Brain microvascular endothelial cell (primary cell): Measurements from ENCODE around the gene WDR90.

Source experiments
- DNase-seq: peaks from one replicate; pipeline ENCODE4 v3.0.0-alpha.2; 2020
- H3K27ac ChIP-seq: fragments of 250-450 bp; sonication (Bioruptor Pico); 2 replicates; pipeline ENCODE4 v1.5.1; 2020; ENCODE audit warnings: mild to moderate bottlenecking, moderate library complexity
- H3K27me3 ChIP-seq: fragments of 250-450 bp; sonication (Bioruptor Pico); replicated peaks from 2 replicates; pipeline ENCODE4 v1.5.1; 2020; ENCODE audit warnings: mild to moderate bottlenecking
- H3K36me3 ChIP-seq: fragments of 250-450 bp; sonication (Bioruptor Pico); replicated peaks from 2 replicates; pipeline ENCODE4 v1.5.1; 2020; ENCODE audit warnings: mild to moderate bottlenecking
- H3K4me3 ChIP-seq: 2 replicates; pipeline ENCODE4 v1.5.1; 2011; ENCODE audit warnings: low read depth, mild to moderate bottlenecking, control low read depth, low read length, moderate library complexity
- in situ Hi-C: cut with HindIII; loops from 2 replicates; pipeline ENCODE4 v1.10.0; 2017; ENCODE audit warnings: low sequenced_read_pairs, low pct_ligation_motif_present
- TF ChIP-seq, protein P1 (sequence below): IDR thresholded peaks from 2 replicates; pipeline ENCODE4 v1.5.1; 2011; ENCODE audit warnings: low read depth, mild to moderate bottlenecking, moderate library complexity, low read length, control low read depth, inconsistent platforms; ENCODE audit errors: missing control alignments

Gene WDR90

DNA sequence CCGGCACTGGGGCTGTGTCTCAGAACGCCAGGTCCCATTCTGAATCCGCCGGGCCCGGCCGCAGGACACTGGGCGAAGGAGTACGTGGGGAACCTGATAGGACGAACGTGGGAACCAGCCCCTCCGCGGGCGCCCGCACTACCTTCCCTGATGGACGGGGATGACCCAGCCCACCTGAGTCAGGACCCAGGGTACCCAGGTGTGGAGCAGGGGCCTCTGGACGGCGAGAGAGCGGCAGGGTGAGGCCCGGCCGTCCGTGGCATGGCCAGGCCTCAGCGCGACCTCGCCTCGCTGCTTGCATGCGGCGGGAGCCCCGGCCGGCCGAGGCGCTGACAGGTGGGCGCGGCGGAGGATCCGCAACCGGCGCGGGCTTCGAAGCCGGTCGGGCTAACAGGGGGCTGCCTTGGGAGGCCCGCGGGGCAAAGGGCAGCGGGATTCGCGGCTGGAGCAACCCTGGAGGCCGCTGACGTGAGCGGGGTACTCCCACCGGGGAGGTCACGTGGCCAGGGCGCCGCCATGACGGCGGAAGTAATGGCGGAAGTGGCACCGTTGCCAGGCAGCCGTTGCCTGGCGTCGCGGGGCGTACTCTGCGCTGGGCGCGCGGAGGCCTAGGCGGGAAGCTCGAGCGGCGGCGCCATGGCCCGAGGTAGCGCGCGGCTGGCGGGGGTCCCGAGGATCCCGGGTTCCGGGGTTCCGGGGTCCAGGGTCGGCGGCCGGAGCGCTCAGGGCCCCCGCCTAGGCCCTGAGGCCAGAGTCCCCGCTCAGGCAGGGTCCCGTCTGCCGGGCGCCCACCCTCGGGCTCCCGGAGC is at the start of gene WDR90:
Gene WDR90, plus strand, starts transcription at position 585 of the 809 bp plus-strand sequence. Its CDS starts 52 bp downstream, at position 637.
- Histone ChIP-seq H3K4me3 (peak within 1 kb of the TSS; percentile 60), H3K27ac (peak within 1 kb of the TSS; percentile 50), H3K27me3 (no peaks in the 10 kb centered on the region), H3K36me3 (no peaks in the 10 kb centered on the region)
- in situ Hi-C loops, result no loop called here
- DNase-seq, result peak; percentile 69
- TF ChIP-seq, protein P1, sequence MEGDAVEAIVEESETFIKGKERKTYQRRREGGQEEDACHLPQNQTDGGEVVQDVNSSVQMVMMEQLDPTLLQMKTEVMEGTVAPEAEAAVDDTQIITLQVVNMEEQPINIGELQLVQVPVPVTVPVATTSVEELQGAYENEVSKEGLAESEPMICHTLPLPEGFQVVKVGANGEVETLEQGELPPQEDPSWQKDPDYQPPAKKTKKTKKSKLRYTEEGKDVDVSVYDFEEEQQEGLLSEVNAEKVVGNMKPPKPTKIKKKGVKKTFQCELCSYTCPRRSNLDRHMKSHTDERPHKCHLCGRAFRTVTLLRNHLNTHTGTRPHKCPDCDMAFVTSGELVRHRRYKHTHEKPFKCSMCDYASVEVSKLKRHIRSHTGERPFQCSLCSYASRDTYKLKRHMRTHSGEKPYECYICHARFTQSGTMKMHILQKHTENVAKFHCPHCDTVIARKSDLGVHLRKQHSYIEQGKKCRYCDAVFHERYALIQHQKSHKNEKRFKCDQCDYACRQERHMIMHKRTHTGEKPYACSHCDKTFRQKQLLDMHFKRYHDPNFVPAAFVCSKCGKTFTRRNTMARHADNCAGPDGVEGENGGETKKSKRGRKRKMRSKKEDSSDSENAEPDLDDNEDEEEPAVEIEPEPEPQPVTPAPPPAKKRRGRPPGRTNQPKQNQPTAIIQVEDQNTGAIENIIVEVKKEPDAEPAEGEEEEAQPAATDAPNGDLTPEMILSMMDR, result no peak

DNA sequence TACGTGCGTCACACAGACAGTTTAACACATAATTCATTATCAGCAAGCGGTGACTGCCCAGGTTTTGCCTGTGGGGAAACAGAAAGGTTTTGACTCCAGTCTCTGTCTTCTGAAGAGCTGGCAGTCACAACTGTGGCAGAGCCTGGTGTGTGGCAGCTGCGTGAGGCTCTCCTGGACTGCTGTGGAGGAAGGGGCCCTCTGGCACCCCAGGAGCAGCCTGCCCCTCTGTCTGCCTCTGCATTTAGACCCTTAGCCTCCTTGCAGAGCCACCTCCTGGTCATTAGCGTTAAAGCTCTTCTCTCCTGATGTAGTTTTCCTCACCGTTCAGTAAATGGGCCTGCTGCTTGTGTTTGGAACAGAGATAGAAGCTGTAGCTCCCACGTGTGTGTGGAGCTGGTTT is 48.4 kb upstream of the WDR90 start:
- H3K27ac ChIP-seq, result no peak overlapping the region
- no peak overlapping the region for H3K4me3 ChIP-seq
- no peak for DNase-seq
- H3K27me3 ChIP-seq, result no peaks in the 10 kb centered on the region
- in situ Hi-C loops, result no loop called here
- TF ChIP-seq, protein P1, result peak; percentile 55
- H3K36me3 ChIP-seq, result no peaks in the 10 kb centered on the region

DNA sequence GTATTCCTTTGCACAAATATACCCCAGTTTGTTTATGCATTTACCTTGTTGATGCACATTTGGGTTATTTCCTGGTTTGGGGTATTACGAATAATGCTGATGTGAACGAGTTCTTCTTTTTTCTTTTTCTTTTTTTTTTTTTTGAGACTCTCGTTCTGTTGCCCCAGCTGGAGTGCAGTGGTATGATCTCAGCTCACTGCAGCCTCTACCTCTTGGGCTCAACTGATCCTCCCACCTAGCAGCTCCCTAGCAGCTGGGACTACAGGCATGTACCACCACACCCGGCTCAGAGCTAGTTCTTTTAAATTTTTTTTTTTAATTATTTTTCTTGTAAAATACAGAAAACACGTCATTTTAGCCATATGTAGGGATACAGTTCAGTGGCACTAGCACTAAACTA is 45.2 kb upstream of the WDR90 start:
- TF ChIP-seq, protein P1, result no peak
- no peaks in the 10 kb centered on the region for H3K36me3 ChIP-seq

DNA sequence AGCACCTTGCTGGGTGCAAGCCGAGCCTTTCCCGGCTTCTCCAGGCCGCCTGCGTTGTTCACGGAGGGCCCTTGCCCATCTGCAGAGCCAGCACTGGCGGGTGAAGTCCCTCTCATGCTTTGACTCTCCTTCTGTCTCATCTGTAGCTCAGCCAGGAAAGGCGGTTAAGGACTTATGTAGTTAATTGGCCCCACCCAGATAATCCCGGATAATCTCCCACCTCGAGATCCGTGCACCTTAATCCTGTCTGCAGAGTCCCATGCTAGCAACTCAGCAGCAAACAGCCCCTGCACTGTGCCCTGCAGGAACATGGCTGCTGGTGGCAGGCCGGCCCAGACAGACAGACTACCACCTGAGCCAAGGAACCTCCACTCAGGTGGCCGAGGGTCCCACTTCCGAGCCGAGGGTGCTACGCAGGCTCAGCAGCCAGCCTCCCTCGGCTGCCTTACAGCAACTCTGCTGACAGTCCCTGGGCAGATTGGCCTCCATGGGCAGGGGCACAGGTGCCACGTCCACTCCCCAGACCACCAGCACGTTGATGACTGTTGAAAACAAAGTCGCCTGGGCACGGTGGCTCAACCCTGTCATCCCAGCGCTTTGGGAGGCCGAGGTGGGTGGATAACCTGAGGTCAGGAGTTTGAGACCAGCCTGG is 42.4 kb upstream of the WDR90 start:
- Histone ChIP-seq H3K4me3 (no peak overlapping the region), H3K27me3 (no peaks in the 10 kb centered on the region), H3K27ac (no peak overlapping the region), H3K36me3 (no peaks in the 10 kb centered on the region)
- TF ChIP-seq, protein P1, result no peak
- in situ Hi-C loops, result no loop called here
- DNase-seq, result no peak

More for the DNA sequence above, 45.2 kb upstream of the WDR90 start:
- DNase-seq, result no peak
- no peak overlapping the region for H3K4me3 ChIP-seq
- in situ Hi-C loops, result no loop called here
- H3K27ac ChIP-seq, result no peak overlapping the region
- H3K27me3 ChIP-seq, result no peaks in the 10 kb centered on the region

DNA sequence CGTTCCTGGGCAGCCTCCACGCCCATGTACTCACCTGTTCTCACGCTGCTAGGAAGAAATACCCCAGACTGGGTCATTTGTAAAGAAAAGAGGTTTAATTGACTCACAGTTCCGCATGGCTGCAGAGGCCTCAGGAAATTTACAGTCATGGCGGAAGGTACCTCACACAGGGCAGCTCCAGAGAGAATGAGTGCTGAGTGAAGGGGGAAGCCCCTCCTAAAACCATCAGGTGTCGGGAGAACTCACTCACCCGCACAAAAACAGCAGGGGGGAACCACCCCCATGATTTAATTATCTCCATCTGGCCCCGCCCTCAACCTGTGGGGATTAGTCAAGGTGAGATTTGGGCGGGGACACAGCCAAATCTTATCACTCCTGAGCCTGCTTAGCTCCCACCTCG is 41.1 kb upstream of the WDR90 start:
- no peak overlapping the region for H3K4me3 ChIP-seq
- in situ Hi-C loops, result no loop called here
- no peak for DNase-seq
- TF ChIP-seq, protein P1, result no peak
- no peaks in the 10 kb centered on the region for H3K36me3 ChIP-seq
- H3K27ac ChIP-seq, result no peak overlapping the region
- no peaks in the 10 kb centered on the region for H3K27me3 ChIP-seq
